NAMALWA (cell line): Measurements from ENCODE around the gene CLEC10A.

Source experiments
- DNase-seq: peaks from one replicate; pipeline ENCODE4 v3.0.0-alpha.2; 2015; ENCODE audit warnings: low spot score

The CLEC10A gene

DNA sequence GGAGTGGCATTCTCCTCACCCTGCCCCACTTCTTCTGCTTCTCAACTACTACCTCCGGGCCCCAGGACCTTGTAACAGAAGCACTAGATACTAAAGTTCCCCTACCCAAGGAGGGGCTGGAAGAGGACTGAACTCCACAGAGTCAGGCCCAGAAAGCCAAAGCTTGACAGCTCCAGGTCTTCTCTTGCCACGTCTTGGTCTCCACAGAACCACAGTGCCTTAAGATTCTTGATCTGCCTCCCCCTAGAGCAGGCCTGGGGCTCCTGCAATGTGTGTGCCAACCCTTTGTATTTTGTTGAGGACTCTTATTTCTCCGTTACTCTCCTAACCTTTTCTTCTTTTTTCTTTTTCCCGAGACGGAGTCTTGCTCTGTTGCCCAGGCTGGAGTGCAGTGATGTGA lies 40.2 kb downstream of the CLEC10A start:
- no peak for DNase-seq

DNA sequence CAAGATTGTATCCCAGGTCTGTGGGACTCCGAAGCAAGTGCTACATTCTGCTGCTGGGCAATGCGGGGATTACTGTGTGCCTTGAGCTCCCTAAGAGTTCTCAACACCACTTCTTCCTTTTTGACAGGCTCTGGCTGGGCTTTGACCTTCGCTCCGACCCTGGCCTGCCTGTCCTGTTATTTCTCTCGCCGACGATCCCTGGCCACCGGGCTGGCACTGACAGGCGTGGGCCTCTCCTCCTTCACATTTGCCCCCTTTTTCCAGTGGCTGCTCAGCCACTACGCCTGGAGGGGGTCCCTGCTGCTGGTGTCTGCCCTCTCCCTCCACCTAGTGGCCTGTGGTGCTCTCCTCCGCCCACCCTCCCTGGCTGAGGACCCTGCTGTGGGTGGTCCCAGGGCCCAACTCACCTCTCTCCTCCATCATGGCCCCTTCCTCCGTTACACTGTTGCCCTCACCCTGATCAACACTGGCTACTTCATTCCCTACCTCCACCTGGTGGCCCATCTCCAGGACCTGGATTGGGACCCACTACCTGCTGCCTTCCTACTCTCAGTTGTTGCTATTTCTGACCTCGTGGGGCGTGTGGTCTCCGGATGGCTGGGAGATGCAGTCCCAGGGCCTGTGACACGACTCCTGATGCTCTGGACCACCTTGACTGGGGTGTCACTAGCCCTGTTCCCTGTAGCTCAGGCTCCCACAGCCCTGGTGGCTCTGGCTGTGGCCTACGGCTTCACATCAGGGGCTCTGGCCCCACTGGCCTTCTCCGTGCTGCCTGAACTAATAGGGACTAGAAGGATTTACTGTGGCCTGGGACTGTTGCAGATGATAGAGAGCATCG lies 41.8 kb downstream of the CLEC10A start:
- DNase-seq, result no peak

DNA sequence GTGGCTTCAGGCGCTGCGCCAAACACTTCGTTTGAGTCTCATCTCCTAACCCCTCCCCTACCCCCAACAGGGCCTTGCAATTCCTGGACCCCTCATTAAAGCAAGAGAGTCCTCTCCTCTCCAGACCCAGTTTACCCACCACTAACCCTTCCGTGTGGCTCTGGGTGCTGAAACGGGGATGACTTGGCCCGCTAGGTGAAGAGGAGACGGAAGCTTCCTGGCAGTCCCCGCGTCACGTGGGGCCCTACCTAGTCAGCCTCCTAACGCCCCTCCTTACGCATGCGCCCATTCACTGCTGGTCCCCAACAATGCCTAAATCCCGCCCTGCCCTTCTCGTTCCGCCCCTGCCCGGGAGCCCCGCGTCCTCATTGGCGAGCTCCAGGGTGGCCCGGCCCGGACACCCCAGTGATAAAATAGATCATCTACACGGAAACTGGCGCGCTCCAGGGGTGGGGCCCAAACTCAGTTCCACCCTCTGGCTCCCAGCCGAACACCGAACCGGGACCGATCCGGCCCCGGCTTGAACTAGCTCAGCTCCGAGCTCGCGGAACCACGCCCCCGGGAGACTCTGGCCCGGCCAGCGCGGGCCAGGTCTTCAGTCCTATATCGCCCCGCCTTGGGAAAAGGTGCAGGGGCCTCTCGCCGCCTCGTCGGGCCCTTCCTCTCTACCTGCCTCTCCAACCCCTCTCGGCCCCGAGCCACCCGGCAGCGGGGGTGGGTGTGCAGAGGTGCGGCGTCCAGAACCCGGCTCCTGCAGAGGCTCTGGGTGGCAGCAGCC lies 44.3 kb downstream of the CLEC10A start, which contains the start of gene SLC16A13:
Gene SLC16A13, plus strand, starts transcription at position 425 of the 778 bp plus-strand sequence. CDS start 368 bp downstream, outside the sequence.
- DNase-seq, result peak; percentile 92

DNA sequence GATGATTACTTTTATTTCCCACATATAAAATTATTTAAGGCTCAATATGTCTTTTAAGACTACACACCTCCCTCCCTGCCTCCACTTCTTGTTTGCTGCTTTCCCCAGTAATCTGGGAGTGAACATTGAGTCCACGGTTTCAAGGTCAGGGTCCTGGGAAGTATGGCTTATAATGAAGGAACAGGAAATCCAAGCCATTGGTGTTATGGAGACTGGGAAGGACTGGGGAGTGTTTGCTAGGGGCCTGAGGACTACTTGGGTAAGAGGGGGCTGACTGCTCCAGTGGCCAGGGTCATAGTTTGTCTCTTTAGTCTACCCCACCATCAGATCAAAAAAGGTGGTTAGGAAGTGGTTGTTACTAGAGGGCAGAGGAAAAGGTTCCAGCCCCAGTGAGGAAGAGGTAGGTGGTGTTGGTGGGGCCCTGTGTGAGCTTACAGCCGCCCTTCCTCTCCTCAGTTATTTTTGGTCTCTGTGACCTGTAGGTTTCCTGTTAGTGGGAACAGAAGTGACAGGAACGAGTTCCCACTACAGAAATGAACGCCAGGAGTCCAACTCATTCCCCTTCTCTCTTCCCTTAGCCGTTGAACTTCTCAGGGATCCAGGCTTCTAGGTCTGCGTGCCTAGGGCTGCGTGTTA lies 45.0 kb downstream of the CLEC10A start:
- no peak for DNase-seq

DNA sequence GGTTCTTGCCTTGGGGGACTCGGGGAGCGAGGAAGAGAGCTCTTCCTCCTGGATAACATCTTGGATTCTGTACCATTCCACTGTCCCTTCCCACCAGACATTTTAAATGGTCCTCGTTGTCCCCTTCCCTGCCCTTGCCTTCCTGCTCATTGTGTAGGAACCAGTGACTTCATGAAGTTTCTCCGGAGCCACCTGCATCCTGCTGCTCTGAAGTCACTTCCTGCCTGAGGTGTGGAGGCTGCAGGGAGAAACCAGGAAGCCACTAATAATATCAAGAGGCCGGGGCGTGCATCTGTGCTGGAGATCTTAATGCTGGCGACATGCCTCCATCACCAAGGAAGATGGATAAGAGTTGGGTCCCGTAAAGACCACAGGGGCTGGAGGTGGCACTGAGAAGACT lies 50.4 kb downstream of the CLEC10A start:
- no peak for DNase-seq

DNA sequence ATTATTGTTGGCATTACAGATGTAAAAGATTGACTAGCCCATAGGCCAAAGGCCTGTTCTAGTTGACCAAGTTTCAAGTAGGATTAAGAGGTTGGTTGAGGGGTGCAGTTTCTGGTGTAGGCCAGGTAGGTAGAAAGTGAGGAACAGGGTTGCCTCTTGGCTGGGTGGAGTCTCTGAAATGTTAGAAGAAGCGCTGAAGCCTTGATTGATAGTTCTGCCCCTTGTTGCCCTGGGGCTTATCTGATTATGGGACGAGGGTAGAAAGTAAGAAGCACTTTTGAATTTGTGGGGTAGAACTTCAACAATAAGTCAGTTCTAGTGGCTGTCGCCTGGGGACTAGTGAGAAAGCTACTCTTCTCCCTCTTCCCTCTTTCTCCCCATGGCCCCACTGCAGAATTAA lies 51.0 kb downstream of the CLEC10A start:
- DNase-seq, result no peak

DNA sequence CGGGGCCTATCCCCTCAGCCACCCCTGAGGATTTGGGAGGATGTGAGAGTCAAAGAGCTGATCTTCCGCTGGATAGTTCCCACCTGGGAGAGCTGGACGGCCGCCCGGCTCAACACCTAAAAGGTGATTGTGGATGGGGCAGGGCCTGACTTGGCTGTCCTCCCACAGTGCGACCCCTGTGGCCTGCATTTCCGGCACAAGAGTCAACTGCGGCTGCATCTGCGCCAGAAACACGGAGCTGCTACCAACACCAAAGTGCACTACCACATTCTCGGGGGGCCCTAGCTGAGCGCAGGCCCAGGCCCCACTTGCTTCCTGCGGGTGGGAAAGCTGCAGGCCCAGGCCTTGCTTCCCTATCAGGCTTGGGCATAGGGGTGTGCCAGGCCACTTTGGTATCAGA lies 52.7 kb downstream of the CLEC10A start:
- DNase-seq, result no peak

DNA sequence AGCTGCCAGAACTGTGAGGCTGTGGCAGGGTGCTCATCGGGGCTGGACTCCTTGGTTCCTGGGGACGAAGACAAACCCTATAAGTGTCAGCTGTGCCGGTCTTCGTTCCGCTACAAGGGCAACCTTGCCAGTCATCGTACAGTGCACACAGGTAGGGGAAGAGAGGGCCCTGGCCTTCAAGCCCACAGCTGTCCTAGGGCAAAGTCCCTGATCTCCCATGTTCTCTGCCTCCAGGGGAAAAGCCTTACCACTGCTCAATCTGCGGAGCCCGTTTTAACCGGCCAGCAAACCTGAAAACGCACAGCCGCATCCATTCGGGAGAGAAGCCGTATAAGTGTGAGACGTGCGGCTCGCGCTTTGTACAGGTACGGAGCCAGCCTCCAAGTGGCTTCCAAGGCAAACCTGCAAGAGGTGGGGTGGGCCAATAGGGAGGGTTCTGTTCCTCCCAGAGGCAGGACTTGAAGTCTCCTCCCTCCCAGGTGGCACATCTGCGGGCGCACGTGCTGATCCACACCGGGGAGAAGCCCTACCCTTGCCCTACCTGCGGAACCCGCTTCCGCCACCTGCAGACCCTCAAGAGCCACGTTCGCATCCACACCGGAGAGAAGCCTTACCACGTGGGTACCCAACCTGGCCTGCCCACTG lies 53.5 kb downstream of the CLEC10A start:
- no peak for DNase-seq

DNA sequence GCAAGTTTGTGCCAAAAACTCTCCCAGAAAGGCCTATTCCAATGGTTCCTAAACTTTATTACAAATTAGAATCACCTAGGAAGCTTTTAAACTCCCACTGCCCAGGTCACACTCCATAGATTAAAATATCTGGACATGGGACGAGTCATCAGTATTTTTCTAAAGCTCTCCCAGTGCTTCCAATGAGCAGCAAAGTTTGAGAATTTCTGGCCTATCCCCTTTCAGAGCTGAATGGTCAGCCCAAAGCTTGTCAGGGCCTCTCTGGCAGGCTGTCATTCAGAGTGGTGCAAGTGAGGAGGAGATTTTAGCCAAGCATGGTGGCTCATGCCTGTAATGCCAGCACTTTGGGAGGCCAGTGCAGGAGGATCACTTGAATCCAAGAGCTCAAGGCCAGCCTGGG lies 54.8 kb downstream of the CLEC10A start:
- DNase-seq, result no peak
